A549 (cell line): Measurements from ENCODE around the gene ZCCHC24.

ENCODE experiments used
- CTCF ChIP-seq: fragments of >200 bp; sonication (Bioruptor Twin); formaldehyde crosslinking; IDR thresholded peaks from 3 replicates; pipeline ENCODE4 v1.5.1; 2016
- SREBF2 ChIP-seq: fragments of 450-650 bp; IDR thresholded peaks from 2 replicates; pipeline ENCODE4 v1.6.1; 2014; ENCODE audit warnings: mild to moderate bottlenecking, moderate library complexity

- no peak for TF ChIP-seq CTCF
- no peak for TF ChIP-seq SREBF2
Measured at GRCh38 chr10:79391231-79392019, 54.0 kb downstream of the ZCCHC24 start.
